Measurements from ENCODE around the gene SRP14.
A peak's percentile ranks its signal among the peaks of the same experiment; 100 is the strongest.
"Not testable (repeated sequence)": the region's sequence is repeated elsewhere in the genome, so short reads cannot be mapped to it uniquely, and the experiment has no call there.

Gene SRP14

GRCh38 chr15:40008061-40008765, 30.8 kb downstream of the SRP14 start:
- DNase-seq (ENCODE audit: low read depth): peak; percentile 11
- Histone ChIP-seq H3K36me3 (ENCODE audit: control insufficient read depth, insufficient read depth, low read length, severe bottlenecking) (peaks cover 96% of the 10 kb centered on the region), H3K27me3 (replicated peaks; ENCODE audit: control insufficient read depth, insufficient read depth, low read length) (no peaks in the 10 kb centered on the region), H3K9ac (ENCODE audit: low read length) (no peak overlapping the region), H3K4me1 (ENCODE audit: control insufficient read depth, insufficient read depth, low read length) (peaks cover 11% of the 10 kb centered on the region), H3K9me3 (ENCODE audit: control insufficient read depth, low read length) (no peaks in the 10 kb centered on the region), H3K4me3 (ENCODE audit: low read length) (no peak overlapping the region)

- Histone ChIP-seq H3K36me3 (ENCODE audit: control insufficient read depth, insufficient read depth, low read length, severe bottlenecking) (peaks cover 96% of the 10 kb centered on the region), H3K9ac (ENCODE audit: low read length) (no peak overlapping the region), H3K4me1 (ENCODE audit: control insufficient read depth, insufficient read depth, low read length) (peaks cover 16% of the 10 kb centered on the region), H3K9me3 (ENCODE audit: control insufficient read depth, low read length) (no peaks in the 10 kb centered on the region), H3K27me3 (replicated peaks; ENCODE audit: control insufficient read depth, insufficient read depth, low read length) (no peaks in the 10 kb centered on the region), H3K4me3 (ENCODE audit: low read length) (no peak overlapping the region)
- DNase-seq (ENCODE audit: low read depth): peak; percentile 81
These were observed 32.3 kb downstream of the SRP14 start for GRCh38 chr15:40006646-40007045.

GRCh38 chr15:40006003-40006402, 33.0 kb downstream of the SRP14 start:
- Histone ChIP-seq H3K9ac (ENCODE audit: low read length) (no peak overlapping the region), H3K4me3 (ENCODE audit: low read length) (no peak overlapping the region), H3K36me3 (ENCODE audit: control insufficient read depth, insufficient read depth, low read length, severe bottlenecking) (peaks cover 96% of the 10 kb centered on the region), H3K27me3 (replicated peaks; ENCODE audit: control insufficient read depth, insufficient read depth, low read length) (no peaks in the 10 kb centered on the region), H3K4me1 (ENCODE audit: control insufficient read depth, insufficient read depth, low read length) (peaks cover 16% of the 10 kb centered on the region), H3K9me3 (ENCODE audit: control insufficient read depth, low read length) (no peaks in the 10 kb centered on the region)
- peak; percentile 78 for DNase-seq (ENCODE audit: low read depth)

- peaks cover 12% of the 10 kb centered on the region for H3K4me1 ChIP-seq (ENCODE audit: control insufficient read depth, insufficient read depth, low read length)
- H3K9ac ChIP-seq (ENCODE audit: low read length): no peak overlapping the region
- H3K9me3 ChIP-seq (ENCODE audit: control insufficient read depth, low read length): no peaks in the 10 kb centered on the region
- DNase-seq (ENCODE audit: low read depth): no peak
- no peaks in the 10 kb centered on the region for H3K27me3 ChIP-seq (replicated peaks; ENCODE audit: control insufficient read depth, insufficient read depth, low read length)
- no peak overlapping the region for H3K4me3 ChIP-seq (ENCODE audit: low read length)
- peaks cover 88% of the 10 kb centered on the region for H3K36me3 ChIP-seq (ENCODE audit: control insufficient read depth, insufficient read depth, low read length, severe bottlenecking)
These were observed 35.7 kb downstream of the SRP14 start for GRCh38 chr15:40003116-40003916.

- no peaks in the 10 kb centered on the region for H3K9me3 ChIP-seq (ENCODE audit: control insufficient read depth, low read length)
- peaks cover 87% of the 10 kb centered on the region for H3K36me3 ChIP-seq (ENCODE audit: control insufficient read depth, insufficient read depth, low read length, severe bottlenecking)
- no peak overlapping the region for H3K4me3 ChIP-seq (ENCODE audit: low read length)
- no peaks in the 10 kb centered on the region for H3K27me3 ChIP-seq (replicated peaks; ENCODE audit: control insufficient read depth, insufficient read depth, low read length)
- no peak for DNase-seq (ENCODE audit: low read depth)
- H3K9ac ChIP-seq (ENCODE audit: low read length): no peak overlapping the region
- H3K4me1 ChIP-seq (ENCODE audit: control insufficient read depth, insufficient read depth, low read length): peaks cover 12% of the 10 kb centered on the region
These were observed 36.7 kb downstream of the SRP14 start for GRCh38 chr15:40002295-40002694.

GRCh38 chr15:39999538-40000200, 39.3 kb downstream of the SRP14 start:
- Histone ChIP-seq H3K36me3 (ENCODE audit: control insufficient read depth, insufficient read depth, low read length, severe bottlenecking) (peaks cover 84% of the 10 kb centered on the region), H3K4me3 (ENCODE audit: low read length) (no peak overlapping the region), H3K9me3 (ENCODE audit: control insufficient read depth, low read length) (no peaks in the 10 kb centered on the region), H3K4me1 (ENCODE audit: control insufficient read depth, insufficient read depth, low read length) (peaks cover 5% of the 10 kb centered on the region), H3K9ac (ENCODE audit: low read length) (no peak overlapping the region), H3K27me3 (replicated peaks; ENCODE audit: control insufficient read depth, insufficient read depth, low read length) (no peaks in the 10 kb centered on the region)
- peak; percentile 31 for DNase-seq (ENCODE audit: low read depth)

- Histone ChIP-seq H3K4me1 (ENCODE audit: control insufficient read depth, insufficient read depth, low read length) (peaks cover 5% of the 10 kb centered on the region), H3K9me3 (ENCODE audit: control insufficient read depth, low read length) (no peaks in the 10 kb centered on the region), H3K4me3 (ENCODE audit: low read length) (no peak overlapping the region), H3K36me3 (ENCODE audit: control insufficient read depth, insufficient read depth, low read length, severe bottlenecking) (peaks cover 85% of the 10 kb centered on the region), H3K27me3 (replicated peaks; ENCODE audit: control insufficient read depth, insufficient read depth, low read length) (no peaks in the 10 kb centered on the region), H3K9ac (ENCODE audit: low read length) (no peak overlapping the region)
- no peak for DNase-seq (ENCODE audit: low read depth)
These were observed 40.4 kb downstream of the SRP14 start for GRCh38 chr15:39998511-39999077.

GRCh38 chr15:39997639-39998038, 41.3 kb downstream of the SRP14 start:
- DNase-seq (ENCODE audit: low read depth): no peak
- no peaks in the 10 kb centered on the region for H3K27me3 ChIP-seq (replicated peaks; ENCODE audit: control insufficient read depth, insufficient read depth, low read length)
- H3K36me3 ChIP-seq (ENCODE audit: control insufficient read depth, insufficient read depth, low read length, severe bottlenecking): peaks cover 85% of the 10 kb centered on the region

GRCh38 chr15:39997031-39997430, 42.0 kb downstream of the SRP14 start:
- Histone ChIP-seq H3K4me1 (ENCODE audit: control insufficient read depth, insufficient read depth, low read length) (peaks cover 1% of the 10 kb centered on the region), H3K9me3 (ENCODE audit: control insufficient read depth, low read length) (no peaks in the 10 kb centered on the region), H3K27me3 (replicated peaks; ENCODE audit: control insufficient read depth, insufficient read depth, low read length) (no peaks in the 10 kb centered on the region), H3K4me3 (ENCODE audit: low read length) (no peak overlapping the region), H3K9ac (ENCODE audit: low read length) (no peak overlapping the region), H3K36me3 (ENCODE audit: control insufficient read depth, insufficient read depth, low read length, severe bottlenecking) (peaks cover 85% of the 10 kb centered on the region)
- peak; percentile 45 for DNase-seq (ENCODE audit: low read depth)

More at GRCh38 chr15:39997639-39998038, 41.3 kb downstream of the SRP14 start:
- Histone ChIP-seq H3K4me1 (ENCODE audit: control insufficient read depth, insufficient read depth, low read length) (peaks cover 5% of the 10 kb centered on the region), H3K4me3 (ENCODE audit: low read length) (no peak overlapping the region), H3K9ac (ENCODE audit: low read length) (no peak overlapping the region), H3K9me3 (ENCODE audit: control insufficient read depth, low read length) (no peaks in the 10 kb centered on the region)

GRCh38 chr15:39996228-39996627, 42.8 kb downstream of the SRP14 start:
- H3K9me3 ChIP-seq (ENCODE audit: control insufficient read depth, low read length); H3K9ac ChIP-seq (ENCODE audit: low read length); DNase-seq (ENCODE audit: low read depth); H3K4me3 ChIP-seq (ENCODE audit: low read length); H3K4me1 ChIP-seq (ENCODE audit: control insufficient read depth, insufficient read depth, low read length); H3K27me3 ChIP-seq (replicated peaks; ENCODE audit: control insufficient read depth, insufficient read depth, low read length): not testable (repeated sequence)
- peaks cover 85% of the 10 kb centered on the region for H3K36me3 ChIP-seq (ENCODE audit: control insufficient read depth, insufficient read depth, low read length, severe bottlenecking)

GRCh38 chr15:39992953-39993352, 46.0 kb downstream of the SRP14 start:
- not testable (repeated sequence) for H3K9me3 ChIP-seq (ENCODE audit: control insufficient read depth, low read length); H3K9ac ChIP-seq (ENCODE audit: low read length); H3K4me3 ChIP-seq (ENCODE audit: low read length); DNase-seq (ENCODE audit: low read depth); H3K4me1 ChIP-seq (ENCODE audit: control insufficient read depth, insufficient read depth, low read length); H3K27me3 ChIP-seq (replicated peaks; ENCODE audit: control insufficient read depth, insufficient read depth, low read length)
- H3K36me3 ChIP-seq (ENCODE audit: control insufficient read depth, insufficient read depth, low read length, severe bottlenecking): peaks cover 90% of the 10 kb centered on the region
